HepG2 (cell line): Measurements from ENCODE around the gene MASP2. TPM values are rescaled to one million over a fixed set of nuclear protein-coding genes. Genes with fewer than 3 reads are reported as not detected.

Experiments used
- ATAC-seq: fragments of 200-7000 bp; cut with Tn5 transposase; 3 replicates; pipeline ENCODE4 v1.9.1; 2020; ENCODE audit warnings: mild to moderate bottlenecking, moderate library complexity
- BruUV-seq: library from RNA; stranded (reverse); fragments of 400-500 nt; replicated peaks from 2 replicates; lab custom pipeline; 2021; lab: Mats Ljungman, UMichigan
- CTCF ChIA-PET: fragments of 300-600 bp; formaldehyde crosslinking; extraction: SDS; loops from one replicate; lab custom pipeline; 2021; ENCODE audit warnings: low total read pairs, inconsistent platforms, low intra/inter-chr PET ratio; lab: Yijun Ruan, JAX
- POLR2A ChIA-PET: fragments of 350-600 bp; sonication (Branson Sonifier 250); formaldehyde crosslinking; loops from one replicate; lab custom pipeline; 2020; ENCODE audit warnings: antibody characterized with exemption, inconsistent platforms; lab: Yijun Ruan, JAX
- DNase-seq: peaks from one replicate; pipeline ENCODE4 v3.0.0-alpha.2; 2015; ENCODE audit warnings: low spot score
- FAIRE-seq: peaks from 3 replicates; lab custom pipeline; 2011; peaks lifted over from hg19 to GRCh38; lab: Jason Lieb, UNC
- H2AFZ ChIP-seq: one replicate; pipeline ENCODE4 v1.6.1; 2011; ENCODE audit warnings: low read length, inconsistent platforms
- H3K27ac ChIP-seq: fragments of 300-600 bp; 3 replicates; pipeline ENCODE4 v1.8.0; 2011; ENCODE audit warnings: mixed run types, mild to moderate bottlenecking, mixed read lengths, low read length, inconsistent platforms; ENCODE audit not compliant: insufficient read depth; ENCODE audit errors: extremely low read length
- H3K27me3 ChIP-seq, 2 experiments: fragments of 200-600 bp in 1 of 2; 2 replicates in 1 of 2; 3 replicates in 1 of 2; pipeline versions ENCODE4 v1.6.0 to v1.8.0; 2011; ENCODE audit warnings: low read length in 2 of 2, mild to moderate bottlenecking in 2 of 2, moderate library complexity in 2 of 2, inconsistent platforms in 1 of 2; ENCODE audit not compliant: insufficient read depth in 2 of 2, control insufficient read depth in 1 of 2
- H3K36me3 ChIP-seq, 2 experiments: fragments of 200-600 bp in 1 of 2; replicated peaks in 1 of 2; 2 replicates in 1 of 2; 3 replicates in 1 of 2; pipeline versions ENCODE4 v1.5.1 to v1.8.0; 2011; ENCODE audit warnings: low read length in 2 of 2, inconsistent platforms in 1 of 2; ENCODE audit not compliant: insufficient read depth in 2 of 2, control insufficient read depth in 1 of 2
- H3K4me1 ChIP-seq: 2 replicates; pipeline ENCODE4 v1.5.1; 2012; ENCODE audit warnings: low read length, inconsistent platforms; ENCODE audit not compliant: insufficient read depth
- H3K4me2 ChIP-seq: 2 replicates; pipeline ENCODE4 v1.6.0; 2011; ENCODE audit warnings: low read depth, low read length, inconsistent platforms
- H3K4me3 ChIP-seq, 3 experiments: fragments of 200-600 bp in 1 of 3; sonication (generic), shearing (Covaris generic) in 1 of 3; replicated peaks in 1 of 3; 2 replicates each; pipeline ENCODE4 v1.5.1; 2011 to 2016; ENCODE audit warnings: low read length in 3 of 3, inconsistent platforms in 2 of 3, low read depth in 2 of 3, mild to moderate bottlenecking in 2 of 3, control low read depth in 1 of 3, mixed read lengths in 1 of 3; ENCODE audit not compliant: insufficient read depth in 1 of 3
- H3K79me2 ChIP-seq: one replicate; pipeline ENCODE4 v1.6.1; 2011; ENCODE audit warnings: low read length, inconsistent platforms; ENCODE audit not compliant: insufficient read depth
- H3K9ac ChIP-seq: 2 replicates; pipeline ENCODE4 v1.6.0; 2011; ENCODE audit warnings: mild to moderate bottlenecking, low read depth, low read length, inconsistent platforms; ENCODE audit not compliant: insufficient read depth
- H3K9me3 ChIP-seq: 2 replicates; pipeline ENCODE4 v1.5.1; 2012; ENCODE audit warnings: mild to moderate bottlenecking, low read length
- H4K20me1 ChIP-seq: 2 replicates; pipeline ENCODE4 v1.6.0; 2011; ENCODE audit warnings: inconsistent platforms, mild to moderate bottlenecking, low read length, moderate library complexity; ENCODE audit not compliant: insufficient read depth
- AGO2 ChIP-seq: fragments of 200-400 bp; formaldehyde crosslinking; optimal IDR thresholded peaks from 2 replicates; pipeline ENCODE3; 2017; ENCODE audit warnings: mild to moderate bottlenecking, low read depth, low read length, moderate library complexity
- HDAC2 ChIP-seq: sonication (generic); formaldehyde crosslinking; IDR thresholded peaks from 2 replicates; pipeline ENCODE4 v1.4.0; 2020; ENCODE audit warnings: missing genetic modification reagents
- RCOR2 ChIP-seq: IDR thresholded peaks from 2 replicates; pipeline ENCODE4 v1.6.1; 2016; ENCODE audit warnings: missing biosample characterization, missing genetic modification reagents
- ZNF124 ChIP-seq: sonication (generic); formaldehyde crosslinking; IDR thresholded peaks from 2 replicates; pipeline ENCODE4 v1.4.0; 2020; ENCODE audit warnings: missing genetic modification reagents
- ZNF260 ChIP-seq: sonication (generic); formaldehyde crosslinking; IDR thresholded peaks from 2 replicates; pipeline ENCODE4 v1.4.0; 2020; ENCODE audit warnings: missing genetic modification reagents, low read depth, mild to moderate bottlenecking, borderline replicate concordance
- ZNF703 ChIP-seq: sonication (generic); formaldehyde crosslinking; IDR thresholded peaks from 2 replicates; pipeline ENCODE4 v1.5.1; 2020; ENCODE audit warnings: missing genetic modification reagents, mild to moderate bottlenecking, moderate library complexity, borderline replicate concordance
- ZNF724P ChIP-seq: sonication (generic); formaldehyde crosslinking; IDR thresholded peaks from 2 replicates; pipeline ENCODE4 v1.8.0; 2022; ENCODE audit warnings: missing genetic modification reagents, borderline replicate concordance
- ZSCAN12 ChIP-seq: sonication (generic); formaldehyde crosslinking; IDR thresholded peaks from 2 replicates; pipeline ENCODE4 v1.9.0; 2021; ENCODE audit warnings: mild to moderate bottlenecking, missing genetic modification reagents
- WGBS: methylation state at CpG from one replicate; pipeline ENCODE4 v1.1.6; 2017; ENCODE audit warnings: low lambda C conversion rate; 5-methylcytosine and 5-hydroxymethylcytosine counted together
- in situ Hi-C: cut with HindIII; loops from 2 replicates; pipeline ENCODE4 v1.10.0; 2017; ENCODE audit warnings: low pct_unique_long_range_greater_than_20kb; ENCODE audit not compliant: extremely low pct_ligation_motif_present
- intact Hi-C: fragments of 100-400 bp; cut with micrococcal nuclease; formaldehyde crosslinking; loops from one replicate; pipeline ENCODE4 v1.10.0; 2022; ENCODE audit not compliant: unreplicated experiment
- polyA plus RNA-seq, 8 experiments: library from polyadenylated mRNA; depleted of rRNA in 3 of 8; stranded (reverse) in 7 of 8; unstranded in 1 of 8; fragments of >200 nt; fragmentation: Illumina TruSeq in 4 of 8; extraction: Trizol in 4 of 8; gene quantifications; 2 replicates each; pipeline versions ENCODE4 v1.2.1 to v1.2.3, GENCODE V29; 2011 to 2016; ENCODE audit warnings: low read depth in 4 of 8, missing spikeins in 1 of 8, mixed read lengths in 1 of 8; ENCODE audit not compliant: insufficient read depth in 1 of 8
- total RNA-seq, 5 experiments: library from RNA; depleted of rRNA; stranded (reverse); fragments of >200 nt; fragmentation: Illumina TruSeq; extraction: Trizol; gene quantifications; 2 replicates each; pipeline ENCODE4 v1.2.3, GENCODE V29; 2016; ENCODE audit warnings: low read depth in 1 of 5

Gene MASP2
- total and polyA plus RNA-seq, 2 of the 13 experiments (the other 11 are each of a cell fraction or from before 2014, with no cell fraction given), result 7.1 to 11.8 TPM

GRCh38 chr1:11071463-11072215 is 24.6 kb upstream of the MASP2 start:
- no peak for TF ChIP-seq ZNF124 (CRISPR knock-in tag)
- TF ChIP-seq ZNF703 (CRISPR knock-in tag), result no peak
- Histone ChIP-seq H3K9ac (no peak overlapping the region), H3K9me3 (no peaks in the 10 kb centered on the region), H2AFZ (no peak overlapping the region), H3K27ac (no peak overlapping the region), H3K79me2 (no peaks in the 10 kb centered on the region), H3K4me3 (no peak overlapping the region), H3K36me3 (peaks cover 48 to 88% of the 10 kb centered on the region in 2 experiments), H3K27me3 (no peaks in the 10 kb centered on the region), H4K20me1 (no peaks in the 10 kb centered on the region), H3K4me2 (no peak overlapping the region), H3K4me1 (no peaks in the 10 kb centered on the region)
- CTCF ChIA-PET, result no interaction called here
- POLR2A ChIA-PET, result no interaction called here
- no peak for ATAC-seq
- in situ Hi-C loops, result no loop called here
- intact Hi-C loops, result no loop called here
- FAIRE-seq, result no peak
- no peak for DNase-seq
- 94% methylated on average over 15 of the region's 15 CpGs for WGBS
- BruUV-seq, result no TSS peak

DNA sequence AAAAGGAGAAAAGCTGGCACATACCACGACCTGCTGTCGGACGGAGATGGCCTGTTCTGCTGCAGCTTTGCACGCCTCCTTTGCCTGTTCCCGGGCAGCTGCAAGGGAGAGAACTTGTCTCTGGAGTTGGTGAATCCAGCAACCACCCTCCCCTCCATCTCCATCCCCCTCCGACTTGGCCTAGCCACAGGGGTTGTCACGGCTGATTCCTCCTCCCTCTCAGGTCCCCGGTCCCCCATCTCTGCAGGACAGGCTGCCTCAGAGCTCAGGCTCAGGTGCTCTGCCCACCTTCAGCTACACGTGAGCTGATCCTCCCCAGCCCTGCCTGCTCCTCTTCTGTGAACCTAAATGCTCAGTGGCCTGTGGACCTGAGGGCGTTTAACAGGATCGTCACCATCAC is 23.8 kb upstream of the MASP2 start:
- FAIRE-seq (no peak), DNase-seq (no peak)
- in situ Hi-C loops, result no loop called here

More for the DNA sequence above, 23.8 kb upstream of the MASP2 start:
- CTCF ChIA-PET, result no interaction called here
- POLR2A ChIA-PET, result interaction anchor here (1.6 kb wide), 1 partner anchor 24 kb away, joined by 3 read pairs; the partner anchor contains the start of gene MASP2
- intact Hi-C loops, result no loop called here
- WGBS, result 100% methylated on average over 10 of the region's 11 CpGs
- no peaks in the 10 kb centered on the region for H3K79me2 ChIP-seq
- H3K9ac ChIP-seq, result no peak overlapping the region
- no peak for ATAC-seq
- H3K4me2 ChIP-seq, result no peak overlapping the region
- BruUV-seq, result TSS peak; percentile 44
- H3K9me3 ChIP-seq, result no peaks in the 10 kb centered on the region
- H2AFZ ChIP-seq, result no peak overlapping the region
- TF ChIP-seq AGO2 (peak; percentile 28), HDAC2 (CRISPR knock-in tag) (no peak), ZNF724P (CRISPR knock-in tag) (no peak), RCOR2 (no peak), ZNF260 (CRISPR knock-in tag) (no peak), ZSCAN12 (CRISPR knock-in tag) (no peak)
- peaks cover 46 to 86% of the 10 kb centered on the region in 2 experiments for H3K36me3 ChIP-seq
- no peaks in the 10 kb centered on the region for H4K20me1 ChIP-seq
- H3K4me3 ChIP-seq, result no peak overlapping the region
- no peaks in the 10 kb centered on the region for H3K27me3 ChIP-seq
- H3K27ac ChIP-seq, result no peak overlapping the region
- H3K4me1 ChIP-seq, result no peaks in the 10 kb centered on the region
